Activated CD4-positive, alpha-beta T cell treated with anti-CD3 and anti-CD28 coated beads for 36 hours (primary cell): ENCODE measurements around the gene CEP112. TPM values are rescaled to one million over a fixed set of nuclear protein-coding genes. Genes with fewer than 3 reads are reported as not detected.
A peak's percentile ranks its signal among the peaks of the same experiment; 100 is the strongest.

Source experiments
- ATAC-seq: fragments of 200-7000 bp; cut with Tn5 transposase; one replicate; pipeline ENCODE4 v1.10.0; 2021; ENCODE audit warnings: mild to moderate bottlenecking, moderate library complexity
- CTCF ChIA-PET: fragments of 350-600 bp; sonication (Branson Sonifier 250); formaldehyde crosslinking; loops from one replicate; lab custom pipeline; 2021; ENCODE audit warnings: antibody characterized with exemption; lab: Charles Lee
- POLR2A ChIA-PET: fragments of 350-600 bp; sonication (Branson Sonifier 250); formaldehyde crosslinking; loops from one replicate; lab custom pipeline; 2021; ENCODE audit warnings: antibody characterized with exemption, inconsistent platforms; lab: Charles Lee
- DNase-seq: peaks from one replicate; pipeline ENCODE4 v3.0.0-alpha.2; 2020
- H3K27ac Mint-ChIP-seq: one replicate; pipeline ENCODE4 v1.8.0; 2021; ENCODE audit warnings: mixed read lengths
- H3K27me3 Mint-ChIP-seq: one replicate; pipeline ENCODE4 v1.8.0; 2021; ENCODE audit warnings: mixed read lengths
- H3K36me3 Mint-ChIP-seq: one replicate; pipeline ENCODE4 v1.8.0; 2021; ENCODE audit warnings: low read depth, mixed read lengths
- H3K4me1 Mint-ChIP-seq: one replicate; pipeline ENCODE4 v1.8.0; 2021; ENCODE audit warnings: mixed read lengths
- H3K4me3 Mint-ChIP-seq: one replicate; pipeline ENCODE4 v1.8.0; 2021; ENCODE audit warnings: mild to moderate bottlenecking, moderate library complexity, mixed read lengths
- H3K9me3 Mint-ChIP-seq: one replicate; pipeline ENCODE4 v1.8.0; 2021; ENCODE audit warnings: low read depth, mixed read lengths
- intact Hi-C, 2 experiments: fragments of 100-400 bp; cut with DNase I in 1 of 2; cut with micrococcal nuclease in 1 of 2; formaldehyde crosslinking; loops; one replicate each; pipeline versions ENCODE4 v1.14.2 to v1.15.1; 2022 to 2024; cut with DNase I, micrococcal nuclease
- total RNA-seq, 2 experiments: library from RNA; stranded (reverse); gene quantifications; one replicate each; pipeline ENCODE4 v1.2.3, GENCODE V29; 2021

CEP112 gene
- total RNA-seq, 2 experiments from 2014 or later = 2.2 to 2.8 TPM

DNA sequence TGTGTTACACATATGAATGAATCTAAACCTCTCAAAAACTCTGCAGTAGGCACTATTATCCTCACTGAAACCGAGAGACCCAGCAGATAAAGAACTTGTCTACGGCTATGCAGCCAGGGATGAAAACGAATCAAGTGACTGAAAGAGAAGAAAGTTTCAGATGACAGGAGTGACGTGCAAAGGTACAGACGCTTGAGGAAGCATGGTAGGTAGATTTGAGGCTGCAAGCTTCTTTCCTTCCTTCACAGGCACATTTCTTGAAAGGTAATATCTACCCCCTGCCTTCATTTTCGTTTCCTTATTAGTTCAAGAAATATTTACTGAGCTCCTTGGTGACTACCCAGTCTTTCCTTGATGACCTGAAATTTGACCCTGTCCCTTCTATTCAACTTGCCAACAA lies 418.9 kb downstream of the CEP112 start:
- DNase-seq = no peak
- no peak overlapping the region for H3K27ac Mint-ChIP-seq
- peaks cover 10% of the 10 kb centered on the region for H3K4me1 Mint-ChIP-seq
- intact Hi-C loops = no loop called here
- no peak overlapping the region for H3K4me3 Mint-ChIP-seq
- H3K27me3 Mint-ChIP-seq = no peaks in the 10 kb centered on the region
- ChIA-PET CTCF (no interaction called here), POLR2A (interaction anchor here (0.6 kb wide), 1 partner anchor 1199 kb away, joined by 3 read pairs; no protein-coding TSS in a partner anchor)
- ATAC-seq = no peak
- no peaks in the 10 kb centered on the region for H3K9me3 Mint-ChIP-seq
- no peaks in the 10 kb centered on the region for H3K36me3 Mint-ChIP-seq

DNA sequence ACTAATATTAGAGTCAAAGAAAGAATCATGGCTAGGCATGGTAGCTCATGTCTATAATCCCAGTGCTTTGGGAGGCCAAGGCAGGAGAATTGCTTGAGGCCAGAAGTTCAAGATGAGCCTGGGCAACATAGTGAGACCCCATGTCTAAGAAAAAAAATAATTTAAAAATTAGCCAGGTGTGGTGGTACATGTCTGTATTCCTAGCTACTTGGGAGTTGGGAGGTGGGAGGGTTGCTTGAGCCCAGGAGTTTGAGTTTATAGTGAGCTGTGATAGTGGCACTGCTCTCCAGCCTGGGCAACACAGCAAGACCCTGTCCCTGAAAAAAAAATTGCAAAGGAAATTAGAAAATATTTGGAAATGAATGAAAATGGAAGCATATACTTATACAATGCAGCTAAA lies 420.2 kb downstream of the CEP112 start:
- CTCF ChIA-PET = interaction anchor here (1.7 kb wide), 1 partner anchor 14 kb away, joined by 4 read pairs; no protein-coding TSS in a partner anchor
- Mint-ChIP-seq H3K9me3 (no peaks in the 10 kb centered on the region), H3K27ac (no peak overlapping the region), H3K4me1 (peaks cover 10% of the 10 kb centered on the region), H3K27me3 (no peaks in the 10 kb centered on the region), H3K36me3 (no peaks in the 10 kb centered on the region), H3K4me3 (no peak overlapping the region)
- intact Hi-C loops = no loop called here
- POLR2A ChIA-PET = no interaction called here
- ATAC-seq (no peak), DNase-seq (no peak)

DNA sequence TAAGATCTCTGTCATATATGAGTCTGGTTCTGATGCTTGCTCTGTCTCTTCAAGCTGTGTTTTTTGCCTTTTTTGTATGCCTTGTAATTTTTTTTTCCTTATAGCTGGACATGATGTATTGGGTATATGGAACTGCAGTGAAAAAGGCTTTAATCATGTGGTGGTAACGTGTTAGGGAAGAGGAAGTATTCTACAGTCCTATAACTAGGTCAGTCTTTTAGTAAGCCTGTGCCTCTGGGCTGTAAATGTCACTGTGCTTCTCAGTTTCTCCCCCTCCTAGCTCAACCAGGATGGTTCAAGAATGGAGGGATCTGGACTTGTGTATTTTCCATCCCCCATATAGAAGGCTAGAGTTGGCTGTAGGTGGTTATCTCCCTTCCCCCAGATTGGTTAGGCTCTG lies 428.1 kb downstream of the CEP112 start:
- no peak overlapping the region for H3K27ac Mint-ChIP-seq
- ATAC-seq = no peak
- no peaks in the 10 kb centered on the region for H3K4me1 Mint-ChIP-seq
- no peak for DNase-seq
- ChIA-PET CTCF (interaction anchor here (0.6 kb wide), 1 partner anchor 287 kb away, joined by 3 read pairs; no protein-coding TSS in a partner anchor), POLR2A (no interaction called here)
- intact Hi-C loops = no loop called here
- H3K9me3 Mint-ChIP-seq = no peaks in the 10 kb centered on the region
- H3K27me3 Mint-ChIP-seq = no peaks in the 10 kb centered on the region
- no peaks in the 10 kb centered on the region for H3K36me3 Mint-ChIP-seq
- H3K4me3 Mint-ChIP-seq = no peak overlapping the region

DNA sequence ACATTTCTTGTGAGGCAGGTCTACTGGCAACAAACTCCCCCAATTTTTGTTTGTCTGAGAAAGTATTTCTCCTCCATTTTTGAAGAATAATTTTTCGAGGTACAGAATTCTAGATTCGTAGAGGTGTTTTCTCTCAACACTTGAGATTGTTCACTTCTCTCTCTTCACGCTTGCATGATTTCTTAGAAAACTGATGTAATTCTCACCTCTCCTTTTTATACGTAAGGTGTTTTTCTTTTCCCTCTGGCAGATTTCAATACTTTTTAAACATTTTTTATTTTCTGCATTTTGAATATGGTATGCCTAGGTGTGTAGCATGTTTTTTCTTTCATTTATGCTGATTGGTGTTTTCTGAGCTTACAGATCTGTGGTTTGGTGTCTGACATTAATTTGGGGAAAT lies 429.0 kb downstream of the CEP112 start:
- no peak for ATAC-seq
- Mint-ChIP-seq H3K27ac (no peak overlapping the region), H3K27me3 (no peaks in the 10 kb centered on the region), H3K9me3 (no peaks in the 10 kb centered on the region), H3K4me1 (no peaks in the 10 kb centered on the region), H3K4me3 (no peak overlapping the region), H3K36me3 (no peaks in the 10 kb centered on the region)
- CTCF ChIA-PET = interaction anchor here (0.6 kb wide), 1 partner anchor 287 kb away, joined by 3 read pairs; no protein-coding TSS in a partner anchor
- DNase-seq = no peak
- intact Hi-C loops = no loop called here
- POLR2A ChIA-PET = no interaction called here

DNA sequence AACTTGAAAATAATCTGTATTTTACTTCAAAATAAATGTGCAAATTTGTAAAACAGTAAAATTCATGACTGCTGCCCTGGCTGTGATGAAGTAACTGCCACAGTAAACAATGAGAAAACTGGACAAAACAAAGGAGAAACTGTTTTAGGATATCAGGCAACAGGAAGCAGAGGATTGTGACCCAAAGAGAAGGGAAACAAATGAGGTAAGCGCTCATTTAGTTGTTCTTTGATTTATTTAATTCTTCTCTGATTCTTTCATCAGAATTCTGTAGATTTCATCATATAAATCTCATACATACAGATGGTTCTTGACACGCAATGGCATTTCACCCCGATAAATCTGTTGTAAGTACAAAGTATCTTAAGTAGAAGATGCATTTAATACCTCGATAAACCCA lies 432.4 kb downstream of the CEP112 start:
- intact Hi-C loops = no loop called here
- no peak overlapping the region for H3K27ac Mint-ChIP-seq
- CTCF ChIA-PET = no interaction called here
- DNase-seq (no peak), ATAC-seq (no peak)
- H3K36me3 Mint-ChIP-seq = no peaks in the 10 kb centered on the region
- POLR2A ChIA-PET = no interaction called here
- H3K9me3 Mint-ChIP-seq = no peaks in the 10 kb centered on the region
- no peaks in the 10 kb centered on the region for H3K4me1 Mint-ChIP-seq
- H3K27me3 Mint-ChIP-seq = no peaks in the 10 kb centered on the region
- no peak overlapping the region for H3K4me3 Mint-ChIP-seq

DNA sequence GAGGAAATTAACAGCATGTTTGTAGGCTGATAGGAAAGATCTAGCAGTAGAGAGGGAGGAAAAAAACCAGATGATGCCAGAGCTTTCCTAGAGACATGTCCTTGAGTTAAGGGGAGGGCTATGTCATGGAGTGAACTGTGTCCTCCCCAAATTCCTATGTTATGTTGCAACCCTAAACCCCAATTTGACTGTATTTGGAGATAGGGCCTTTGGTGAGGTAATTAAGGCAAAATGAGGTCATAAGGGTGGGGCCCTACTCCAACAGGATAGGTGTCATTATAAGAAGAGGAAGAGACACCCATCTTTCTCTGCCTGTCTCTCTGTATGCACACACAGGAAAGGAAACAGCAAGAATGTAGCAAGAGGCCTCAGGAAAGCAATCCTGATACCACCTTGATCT lies 435.2 kb downstream of the CEP112 start:
- CTCF ChIA-PET = interaction anchor here (0.6 to 0.7 kb wide), 2 partner anchors 90 to 138 kb away, joined by 3 read pairs; no protein-coding TSS in a partner anchor
- Mint-ChIP-seq H3K9me3 (no peaks in the 10 kb centered on the region), H3K4me3 (no peak overlapping the region)

DNA sequence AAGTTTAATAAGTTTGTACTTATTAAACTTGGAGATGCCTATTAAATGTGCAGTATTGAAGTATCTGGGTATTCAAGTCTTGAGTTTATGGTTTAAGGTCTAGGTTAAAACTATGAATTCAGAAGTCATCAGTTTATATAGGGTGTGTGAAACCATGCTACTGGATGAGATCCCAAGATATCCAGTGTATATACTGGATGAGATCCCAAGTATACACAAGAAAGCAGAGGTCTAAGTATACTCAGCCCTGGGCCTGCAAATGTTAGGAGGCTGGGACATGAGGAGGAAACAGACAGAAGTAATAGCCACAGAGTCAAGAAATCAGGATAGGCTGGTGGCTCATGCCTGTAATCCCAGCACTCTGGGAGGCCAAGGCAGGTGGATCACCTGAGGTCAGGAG lies 436.1 kb downstream of the CEP112 start:
- ATAC-seq (no peak), DNase-seq (no peak)
- CTCF ChIA-PET = no interaction called here
- no peak overlapping the region for H3K4me3 Mint-ChIP-seq
- POLR2A ChIA-PET = no interaction called here
- H3K27me3 Mint-ChIP-seq = peaks cover 3% of the 10 kb centered on the region
- no peaks in the 10 kb centered on the region for H3K36me3 Mint-ChIP-seq
- H3K9me3 Mint-ChIP-seq = no peaks in the 10 kb centered on the region
- peaks cover 12% of the 10 kb centered on the region for H3K4me1 Mint-ChIP-seq
- intact Hi-C loops = no loop called here
- H3K27ac Mint-ChIP-seq = no peak overlapping the region

More for the DNA sequence above, 435.2 kb downstream of the CEP112 start:
- ATAC-seq (no peak), DNase-seq (no peak)
- H3K27ac Mint-ChIP-seq = no peak overlapping the region
- no peaks in the 10 kb centered on the region for H3K36me3 Mint-ChIP-seq
- intact Hi-C loops = no loop called here
- H3K4me1 Mint-ChIP-seq = peaks cover 4% of the 10 kb centered on the region
- POLR2A ChIA-PET = no interaction called here
- no peaks in the 10 kb centered on the region for H3K27me3 Mint-ChIP-seq

DNA sequence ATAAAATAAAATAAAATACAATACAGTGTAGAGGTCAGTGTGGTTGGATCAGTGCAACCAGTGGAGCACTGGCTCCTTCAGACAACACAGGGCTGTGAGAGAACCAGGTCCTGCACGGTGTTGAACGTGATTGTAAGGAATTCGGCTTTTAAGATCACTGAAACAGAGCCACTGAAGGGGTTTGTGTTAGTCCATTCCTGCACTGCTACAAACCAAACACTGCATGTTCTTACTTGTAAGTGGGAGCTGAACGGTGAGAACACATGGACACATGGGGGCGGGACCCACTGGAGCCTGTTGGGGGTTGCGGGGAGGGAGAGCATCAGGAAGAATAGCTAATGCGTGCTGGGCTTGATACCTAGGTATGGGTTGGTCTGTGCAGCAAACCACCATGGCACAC lies 437.3 kb downstream of the CEP112 start:
- ATAC-seq (no peak), DNase-seq (no peak)
- ChIA-PET POLR2A (no interaction called here), CTCF (no interaction called here)
- peaks cover 22% of the 10 kb centered on the region for H3K4me1 Mint-ChIP-seq
- no peaks in the 10 kb centered on the region for H3K9me3 Mint-ChIP-seq
- no peak overlapping the region for H3K4me3 Mint-ChIP-seq
- H3K27ac Mint-ChIP-seq = no peak overlapping the region
- H3K36me3 Mint-ChIP-seq = no peaks in the 10 kb centered on the region
- H3K27me3 Mint-ChIP-seq = peaks cover 3% of the 10 kb centered on the region
- intact Hi-C loops = no loop called here

DNA sequence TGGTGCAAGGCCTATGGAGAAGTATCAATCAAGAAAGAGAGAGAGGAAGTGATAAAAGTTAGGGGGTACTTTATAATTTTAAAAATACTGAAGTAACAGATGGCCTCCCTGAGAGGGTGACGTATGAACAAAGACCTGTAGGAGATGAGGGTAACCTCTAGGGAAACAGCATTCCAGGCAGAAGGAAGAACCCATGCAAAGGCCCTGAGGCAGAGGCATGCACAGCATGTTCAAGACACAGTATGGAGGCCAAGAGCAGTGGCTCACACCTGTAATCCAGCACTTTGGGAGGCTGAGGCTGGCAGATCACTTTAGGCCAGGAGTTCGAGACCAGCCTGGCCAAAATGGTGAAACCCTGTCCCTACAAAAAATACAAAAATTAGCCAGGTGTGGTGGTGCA lies 437.9 kb downstream of the CEP112 start:
- no peak overlapping the region for H3K27ac Mint-ChIP-seq
- no peaks in the 10 kb centered on the region for H3K9me3 Mint-ChIP-seq
- intact Hi-C loops = no loop called here
- CTCF ChIA-PET = interaction anchor here (0.7 kb wide), 1 partner anchor 19 kb away, joined by 3 read pairs; no protein-coding TSS in a partner anchor
- peaks cover 3% of the 10 kb centered on the region for H3K27me3 Mint-ChIP-seq
- no peak for ATAC-seq
- POLR2A ChIA-PET = no interaction called here
- DNase-seq = no peak
- H3K4me3 Mint-ChIP-seq = no peak overlapping the region
- peaks cover 22% of the 10 kb centered on the region for H3K4me1 Mint-ChIP-seq
- no peaks in the 10 kb centered on the region for H3K36me3 Mint-ChIP-seq

DNA sequence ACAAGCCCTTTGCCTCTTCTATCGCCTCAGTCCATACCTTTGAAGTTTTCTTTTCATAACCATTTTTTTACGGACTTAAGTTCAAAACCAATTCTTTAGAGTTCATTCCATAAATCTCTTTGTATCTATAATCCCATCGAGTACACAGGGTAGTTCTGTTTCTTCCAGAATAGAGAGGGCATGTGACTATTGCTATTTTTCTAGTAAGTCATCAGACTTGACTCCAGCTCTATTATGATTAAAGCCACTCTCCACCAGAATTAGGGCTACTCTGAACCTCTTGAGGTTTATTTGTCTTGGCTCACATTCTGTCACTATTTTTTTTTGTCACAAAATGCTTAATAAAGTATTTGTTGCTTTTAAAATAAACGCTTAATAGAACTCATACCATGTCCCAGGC lies 438.6 kb downstream of the CEP112 start:
- DNase-seq (no peak), ATAC-seq (no peak)
- ChIA-PET CTCF (interaction anchor here (0.7 kb wide), 1 partner anchor 20 kb away, joined by 3 read pairs; no protein-coding TSS in a partner anchor), POLR2A (no interaction called here)
- peaks cover 22% of the 10 kb centered on the region for H3K4me1 Mint-ChIP-seq
- H3K27ac Mint-ChIP-seq = no peak overlapping the region
- H3K36me3 Mint-ChIP-seq = no peaks in the 10 kb centered on the region
- no peak overlapping the region for H3K4me3 Mint-ChIP-seq
- intact Hi-C loops = no loop called here
- peaks cover 5% of the 10 kb centered on the region for H3K27me3 Mint-ChIP-seq
- H3K9me3 Mint-ChIP-seq = no peaks in the 10 kb centered on the region

DNA sequence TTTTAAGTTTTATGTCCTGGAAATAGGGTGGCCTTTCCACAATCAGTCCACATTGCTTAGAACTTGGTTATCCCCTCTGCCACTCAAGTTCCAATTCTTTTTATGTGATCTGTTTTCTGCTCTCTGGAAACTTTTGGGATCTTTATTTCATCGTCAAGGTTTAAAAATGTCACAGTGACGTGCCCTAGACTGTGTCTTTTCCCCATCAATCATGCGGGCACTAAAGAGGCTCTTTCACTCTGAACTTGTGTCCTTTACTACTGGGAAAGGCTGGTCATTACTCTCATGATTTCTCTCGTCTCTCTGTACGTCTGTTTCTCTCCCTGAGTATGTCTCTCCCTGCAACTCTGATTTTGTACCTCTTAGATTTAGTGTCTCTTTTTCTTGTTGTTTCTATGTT lies 440.7 kb downstream of the CEP112 start:
- ChIA-PET CTCF (interaction anchor here (1.1 kb wide), 1 partner anchor 457 kb away, joined by 5 read pairs; no protein-coding TSS in a partner anchor), POLR2A (no interaction called here)
- Mint-ChIP-seq H3K9me3 (no peaks in the 10 kb centered on the region), H3K4me1 (peaks cover 22% of the 10 kb centered on the region), H3K27me3 (peaks cover 6% of the 10 kb centered on the region), H3K4me3 (no peak overlapping the region), H3K27ac (no peak overlapping the region), H3K36me3 (no peaks in the 10 kb centered on the region)
- no peak for DNase-seq
- no peak for ATAC-seq
- intact Hi-C loops = no loop called here

DNA sequence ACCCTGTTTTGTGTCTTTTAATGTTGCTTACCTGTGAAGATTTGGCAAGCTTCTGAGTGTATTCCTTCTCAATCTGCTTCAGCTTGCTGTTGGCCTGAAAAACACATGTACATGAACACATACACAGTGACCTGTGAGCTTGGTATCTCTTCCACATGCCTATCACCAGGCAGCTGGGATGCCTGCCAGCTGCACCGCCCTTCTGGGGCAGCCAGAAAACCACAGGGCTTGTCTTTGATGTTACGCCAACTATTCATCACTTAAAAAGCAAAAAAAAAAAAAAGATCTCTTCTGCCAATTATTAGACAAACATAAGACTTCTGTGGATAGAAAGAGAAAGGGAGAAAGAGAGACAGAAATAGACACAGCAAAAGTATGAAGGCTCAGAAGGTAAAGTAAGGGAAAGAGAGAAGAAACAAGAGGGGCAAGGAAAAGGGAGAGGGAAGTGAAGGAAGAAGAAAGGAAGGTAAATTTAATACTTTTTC lies 441.3 kb downstream of the CEP112 start:
- Mint-ChIP-seq H3K27me3 (peaks cover 6% of the 10 kb centered on the region), H3K27ac (no peak overlapping the region)
- ATAC-seq = peak; percentile 72

More for the DNA sequence above, 441.3 kb downstream of the CEP112 start:
- intact Hi-C loops = no loop called here
- Mint-ChIP-seq H3K4me3 (no peak overlapping the region), H3K4me1 (peaks cover 22% of the 10 kb centered on the region), H3K36me3 (no peaks in the 10 kb centered on the region), H3K9me3 (no peaks in the 10 kb centered on the region)
- ChIA-PET CTCF (interaction anchor here (0.7 to 1.1 kb wide), 2 partner anchors 457 to 462 kb away, joined by 3 to 5 read pairs; no protein-coding TSS in a partner anchor), POLR2A (interaction anchor here (0.7 kb wide), 2 partner anchors 27 to 490 kb away, joined by 6 to 7 read pairs; no protein-coding TSS in a partner anchor)
- DNase-seq = peak; percentile 67
